ENCODE measurements around the gene UTP14C.
"Not testable (repeated sequence)": the region's sequence is repeated elsewhere in the genome, so short reads cannot be mapped to it uniquely, and the experiment has no call there.

GRCh38 chr13:52061064-52061463 lies 36.6 kb downstream of the UTP14C start:
- TF ChIP-seq FOXK1 (CRISPR knock-in tag; IDR thresholded peaks at IDR 0.05; ENCODE audit: borderline replicate concordance, low read depth); ZNF292 (CRISPR knock-in tag; IDR thresholded peaks at IDR 0.05; ENCODE audit: borderline replicate concordance, low read depth); ZBTB44 (CRISPR knock-in tag; IDR thresholded peaks at IDR 0.05); RAD21 (CRISPR knock-in tag; IDR thresholded peaks at IDR 0.05); ZNF343 (CRISPR knock-in tag; IDR thresholded peaks at IDR 0.05); SMC3 (IDR thresholded peaks at IDR 0.05; ENCODE audit: low read length); POLR2AphosphoS5 (IDR thresholded peaks at IDR 0.05; ENCODE audit: low read depth, low read length); SNRNP70 (IDR thresholded peaks at IDR 0.05; ENCODE audit: low read depth, low read length): not testable (repeated sequence)
- TF ChIP-seq, protein P1, sequence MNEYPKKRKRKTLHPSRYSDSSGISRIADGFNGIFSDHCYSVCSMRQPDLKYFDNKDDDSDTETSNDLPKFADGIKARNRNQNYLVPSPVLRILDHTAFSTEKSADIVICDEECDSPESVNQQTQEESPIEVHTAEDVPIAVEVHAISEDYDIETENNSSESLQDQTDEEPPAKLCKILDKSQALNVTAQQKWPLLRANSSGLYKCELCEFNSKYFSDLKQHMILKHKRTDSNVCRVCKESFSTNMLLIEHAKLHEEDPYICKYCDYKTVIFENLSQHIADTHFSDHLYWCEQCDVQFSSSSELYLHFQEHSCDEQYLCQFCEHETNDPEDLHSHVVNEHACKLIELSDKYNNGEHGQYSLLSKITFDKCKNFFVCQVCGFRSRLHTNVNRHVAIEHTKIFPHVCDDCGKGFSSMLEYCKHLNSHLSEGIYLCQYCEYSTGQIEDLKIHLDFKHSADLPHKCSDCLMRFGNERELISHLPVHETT (CRISPR knock-in tag; conservative IDR thresholded peaks at IDR 0.05), result not testable (repeated sequence)
- TF ChIP-seq, protein P2, sequence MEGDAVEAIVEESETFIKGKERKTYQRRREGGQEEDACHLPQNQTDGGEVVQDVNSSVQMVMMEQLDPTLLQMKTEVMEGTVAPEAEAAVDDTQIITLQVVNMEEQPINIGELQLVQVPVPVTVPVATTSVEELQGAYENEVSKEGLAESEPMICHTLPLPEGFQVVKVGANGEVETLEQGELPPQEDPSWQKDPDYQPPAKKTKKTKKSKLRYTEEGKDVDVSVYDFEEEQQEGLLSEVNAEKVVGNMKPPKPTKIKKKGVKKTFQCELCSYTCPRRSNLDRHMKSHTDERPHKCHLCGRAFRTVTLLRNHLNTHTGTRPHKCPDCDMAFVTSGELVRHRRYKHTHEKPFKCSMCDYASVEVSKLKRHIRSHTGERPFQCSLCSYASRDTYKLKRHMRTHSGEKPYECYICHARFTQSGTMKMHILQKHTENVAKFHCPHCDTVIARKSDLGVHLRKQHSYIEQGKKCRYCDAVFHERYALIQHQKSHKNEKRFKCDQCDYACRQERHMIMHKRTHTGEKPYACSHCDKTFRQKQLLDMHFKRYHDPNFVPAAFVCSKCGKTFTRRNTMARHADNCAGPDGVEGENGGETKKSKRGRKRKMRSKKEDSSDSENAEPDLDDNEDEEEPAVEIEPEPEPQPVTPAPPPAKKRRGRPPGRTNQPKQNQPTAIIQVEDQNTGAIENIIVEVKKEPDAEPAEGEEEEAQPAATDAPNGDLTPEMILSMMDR (CRISPR knock-in tag; IDR thresholded peaks at IDR 0.05), result not testable (repeated sequence)
- TF ChIP-seq, protein P3, sequence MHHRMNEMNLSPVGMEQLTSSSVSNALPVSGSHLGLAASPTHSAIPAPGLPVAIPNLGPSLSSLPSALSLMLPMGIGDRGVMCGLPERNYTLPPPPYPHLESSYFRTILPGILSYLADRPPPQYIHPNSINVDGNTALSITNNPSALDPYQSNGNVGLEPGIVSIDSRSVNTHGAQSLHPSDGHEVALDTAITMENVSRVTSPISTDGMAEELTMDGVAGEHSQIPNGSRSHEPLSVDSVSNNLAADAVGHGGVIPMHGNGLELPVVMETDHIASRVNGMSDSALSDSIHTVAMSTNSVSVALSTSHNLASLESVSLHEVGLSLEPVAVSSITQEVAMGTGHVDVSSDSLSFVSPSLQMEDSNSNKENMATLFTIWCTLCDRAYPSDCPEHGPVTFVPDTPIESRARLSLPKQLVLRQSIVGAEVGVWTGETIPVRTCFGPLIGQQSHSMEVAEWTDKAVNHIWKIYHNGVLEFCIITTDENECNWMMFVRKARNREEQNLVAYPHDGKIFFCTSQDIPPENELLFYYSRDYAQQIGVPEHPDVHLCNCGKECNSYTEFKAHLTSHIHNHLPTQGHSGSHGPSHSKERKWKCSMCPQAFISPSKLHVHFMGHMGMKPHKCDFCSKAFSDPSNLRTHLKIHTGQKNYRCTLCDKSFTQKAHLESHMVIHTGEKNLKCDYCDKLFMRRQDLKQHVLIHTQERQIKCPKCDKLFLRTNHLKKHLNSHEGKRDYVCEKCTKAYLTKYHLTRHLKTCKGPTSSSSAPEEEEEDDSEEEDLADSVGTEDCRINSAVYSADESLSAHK (CRISPR knock-in tag; IDR thresholded peaks at IDR 0.05; ENCODE audit: borderline replicate concordance), result not testable (repeated sequence)
- TF ChIP-seq, protein P4, sequence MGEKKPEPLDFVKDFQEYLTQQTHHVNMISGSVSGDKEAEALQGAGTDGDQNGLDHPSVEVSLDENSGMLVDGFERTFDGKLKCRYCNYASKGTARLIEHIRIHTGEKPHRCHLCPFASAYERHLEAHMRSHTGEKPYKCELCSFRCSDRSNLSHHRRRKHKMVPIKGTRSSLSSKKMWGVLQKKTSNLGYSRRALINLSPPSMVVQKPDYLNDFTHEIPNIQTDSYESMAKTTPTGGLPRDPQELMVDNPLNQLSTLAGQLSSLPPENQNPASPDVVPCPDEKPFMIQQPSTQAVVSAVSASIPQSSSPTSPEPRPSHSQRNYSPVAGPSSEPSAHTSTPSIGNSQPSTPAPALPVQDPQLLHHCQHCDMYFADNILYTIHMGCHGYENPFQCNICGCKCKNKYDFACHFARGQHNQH (CRISPR knock-in tag; IDR thresholded peaks at IDR 0.05), result not testable (repeated sequence)
